NCI-H526 treated with DMSO at 0.1 percent for 48 hours (cell line): ENCODE results near the gene TBC1D9B.

Experiments
- DNase-seq: peaks from one replicate; lab custom pipeline; 2025; lab: John Stamatoyannopoulos, UW

Gene TBC1D9B

GRCh38 chr5:179869641-179870402 lies 37.9 kb downstream of the TBC1D9B start:
- DNase-seq, result no peak

- DNase-seq, result no peak
These were observed 38.6 kb downstream of the TBC1D9B start for GRCh38 chr5:179869101-179869500.

GRCh38 chr5:179868541-179868940 lies 39.2 kb downstream of the TBC1D9B start:
- DNase-seq, result no peak

GRCh38 chr5:179867476-179867875 lies 40.2 kb downstream of the TBC1D9B start:
- DNase-seq, result no peak

- no peak for DNase-seq
These were observed 40.6 kb downstream of the TBC1D9B start for GRCh38 chr5:179867079-179867465.

- DNase-seq, result no peak
These were observed 41.2 kb downstream of the TBC1D9B start for GRCh38 chr5:179866241-179867078.

GRCh38 chr5:179865491-179866240 lies 42.0 kb downstream of the TBC1D9B start:
- no peak for DNase-seq

- DNase-seq, result no peak
These were observed 43.0 kb downstream of the TBC1D9B start for GRCh38 chr5:179864686-179865085.

- DNase-seq, result no peak
These were observed 44.1 kb downstream of the TBC1D9B start for GRCh38 chr5:179863449-179864085.

- no peak for DNase-seq
These were observed 44.8 kb downstream of the TBC1D9B start for GRCh38 chr5:179862891-179863290.

- no peak for DNase-seq
These were observed 45.4 kb downstream of the TBC1D9B start for GRCh38 chr5:179862296-179862695.

- no peak for DNase-seq
These were observed 47.4 kb downstream of the TBC1D9B start for GRCh38 chr5:179860301-179860700.

- DNase-seq, result peak; percentile 84
These were observed 48.9 kb downstream of the TBC1D9B start, which contains the start of gene MRNIP for GRCh38 chr5:179858586-179859427. TSS of gene MRNIP (minus strand) at chr5:179858817. CDS start at chr5:179858796, 21 bp downstream.

- DNase-seq, result peak; percentile 15
These were observed 49.5 kb downstream of the TBC1D9B start for GRCh38 chr5:179858241-179858585.

- DNase-seq, result no peak
These were observed 53.3 kb downstream of the TBC1D9B start for GRCh38 chr5:179854356-179854755.

GRCh38 chr5:179852993-179853547 lies 54.6 kb downstream of the TBC1D9B start:
- no peak for DNase-seq

GRCh38 chr5:179841621-179842020 lies 66.1 kb downstream of the TBC1D9B start:
- no peak for DNase-seq

- no peak for DNase-seq
These were observed 66.9 kb downstream of the TBC1D9B start for GRCh38 chr5:179840766-179841165.

- DNase-seq, result no peak
These were observed 67.4 kb downstream of the TBC1D9B start for GRCh38 chr5:179840321-179840720.

- no peak for DNase-seq
These were observed 68.1 kb downstream of the TBC1D9B start for GRCh38 chr5:179839328-179840256.
